Smooth muscle cell of the pulmonary artery (primary cell): Measurements from ENCODE around the gene TRPC4. TPM values are rescaled to one million over a fixed set of nuclear protein-coding genes. Genes with fewer than 3 reads are reported as not detected.

Experiments used
- total RNA-seq: library from RNA; depleted of rRNA; stranded (reverse); fragments of >200 nt; gene quantifications from 2 replicates; pipeline ENCODE4 v1.2.3, GENCODE V29; 2014

The TRPC4 gene
- total RNA-seq = 6.9 and 32.5 TPM in 2 replicates

DNA sequence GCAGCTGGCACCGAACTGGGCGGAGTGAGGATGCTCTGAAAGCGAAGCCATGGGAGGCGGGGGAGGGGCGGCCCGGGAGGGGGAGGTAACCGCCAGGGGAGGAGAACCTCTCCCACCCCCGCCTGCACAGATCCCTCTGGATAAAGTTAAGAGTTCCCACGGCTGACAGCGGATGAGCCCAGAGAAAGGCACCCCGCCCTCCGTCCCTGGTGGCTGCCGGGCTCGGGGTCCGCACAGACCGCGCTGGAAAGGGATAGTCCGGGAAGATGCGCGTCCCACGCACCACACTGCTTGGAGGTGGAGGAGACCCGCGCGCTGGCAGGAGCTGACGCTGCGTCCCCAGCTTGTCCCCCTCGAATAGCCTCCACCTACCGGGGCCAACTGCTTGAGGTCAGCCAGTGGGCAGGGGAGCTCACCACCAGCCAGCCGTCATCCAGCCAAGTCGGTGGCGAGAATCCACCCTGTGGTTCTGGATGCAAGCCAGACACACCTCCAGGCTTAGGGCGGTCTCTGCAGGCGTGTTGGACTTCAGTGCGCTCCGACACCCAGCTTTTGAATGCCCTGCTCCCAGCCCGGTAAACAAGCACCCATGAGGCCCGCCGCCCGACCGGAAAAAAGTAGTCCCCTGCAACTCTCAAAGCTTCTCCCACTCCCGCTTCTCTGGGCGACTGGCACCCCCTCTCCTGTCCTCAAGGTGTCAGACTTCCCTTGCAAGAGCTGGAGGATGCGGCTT is at the start of gene TRPC4:
Gene TRPC4 (minus strand): TSS at position 17 of the 733 bp plus-strand sequence. CDS start 86,439 bp downstream, outside the sequence.

DNA sequence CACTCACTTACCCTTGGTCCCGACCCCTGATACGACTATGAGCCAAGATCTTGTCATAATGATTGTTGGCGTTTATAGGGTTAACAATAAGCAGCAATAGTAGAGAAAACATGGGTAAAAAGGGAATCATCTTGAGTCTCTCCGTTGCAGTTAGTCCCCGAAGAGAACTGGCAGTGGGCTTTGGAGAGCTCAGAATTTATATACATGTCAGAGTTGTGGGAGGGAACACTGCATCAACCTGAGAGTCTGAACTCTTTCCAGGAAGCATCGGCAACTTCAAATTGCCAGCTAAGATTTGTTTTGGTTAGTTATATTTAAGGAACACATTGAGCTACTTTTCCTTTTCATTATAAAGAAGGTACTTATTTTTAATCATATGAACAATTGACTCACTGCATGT is 271.0 kb downstream of the TRPC4 start, which contains the start of gene POSTN:
Gene POSTN (minus strand): TSS at position 172 of the 400 bp plus-strand sequence. CDS start 42 bp downstream, at position 130.

